Suppressor macrophage treated with lipopolysaccharide for 4 hours (primary cell): ENCODE data around the gene ONECUT3.
"Not testable (repeated sequence)": the region's sequence is repeated elsewhere in the genome, so short reads cannot be mapped to it uniquely, and the experiment has no call there.

Source experiments
- DNase-seq: peaks from one replicate; pipeline ENCODE4 v3.0.0-alpha.2; 2020

The ONECUT3 gene

DNA sequence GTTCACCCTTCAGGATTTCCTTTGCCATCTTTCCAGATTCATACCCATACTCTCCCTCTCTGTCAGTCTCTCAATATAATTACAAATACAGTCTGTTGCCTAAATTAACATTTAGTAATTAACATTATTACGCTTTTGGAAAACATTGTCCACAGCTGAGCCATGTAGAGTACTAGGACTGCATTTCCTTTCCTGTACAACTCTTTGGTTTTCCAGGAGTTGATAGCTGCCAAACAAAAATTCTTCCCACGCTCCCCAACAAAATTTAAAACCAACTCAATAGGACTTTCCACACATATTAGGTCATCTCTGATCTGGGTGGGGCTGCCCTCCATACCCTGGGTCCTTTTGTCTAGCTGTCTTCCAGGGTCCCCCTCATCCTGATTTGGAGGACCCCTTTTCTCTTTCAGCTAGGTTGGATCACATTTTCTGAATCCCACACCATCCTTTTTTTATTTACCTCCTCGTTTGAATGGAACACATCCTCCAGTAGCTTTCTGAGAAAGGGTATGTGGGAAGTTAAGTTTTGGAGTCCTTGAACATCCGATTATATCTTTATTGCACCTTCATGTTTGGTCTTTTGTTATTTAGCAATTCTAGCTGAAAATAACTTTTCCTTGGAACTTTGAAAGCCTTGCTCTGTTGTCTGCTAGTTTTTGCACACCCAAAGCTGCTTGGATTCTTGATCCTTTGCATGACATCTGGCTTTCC is 17.7 kb downstream of the ONECUT3 start:
- no peak for DNase-seq

DNA sequence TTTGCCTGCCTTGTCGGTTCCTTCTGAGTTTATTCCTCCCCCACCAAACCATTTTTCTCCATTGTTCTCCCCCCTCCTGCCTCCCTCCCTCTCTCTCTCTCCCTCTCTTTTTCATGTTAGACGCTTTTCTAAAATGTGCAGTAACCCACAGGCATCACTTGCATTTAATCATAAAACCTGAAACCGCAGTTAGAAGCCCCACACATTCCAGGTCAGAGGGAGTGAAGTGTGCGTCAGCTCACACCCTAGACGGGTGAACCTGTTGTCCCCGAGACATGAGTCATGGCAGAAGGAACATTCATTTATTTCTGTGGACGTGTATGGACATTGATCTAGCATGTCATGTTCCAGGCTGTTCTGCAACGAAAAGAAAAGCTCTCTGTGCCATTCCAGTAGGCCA is 19.9 kb downstream of the ONECUT3 start:
- DNase-seq: no peak

DNA sequence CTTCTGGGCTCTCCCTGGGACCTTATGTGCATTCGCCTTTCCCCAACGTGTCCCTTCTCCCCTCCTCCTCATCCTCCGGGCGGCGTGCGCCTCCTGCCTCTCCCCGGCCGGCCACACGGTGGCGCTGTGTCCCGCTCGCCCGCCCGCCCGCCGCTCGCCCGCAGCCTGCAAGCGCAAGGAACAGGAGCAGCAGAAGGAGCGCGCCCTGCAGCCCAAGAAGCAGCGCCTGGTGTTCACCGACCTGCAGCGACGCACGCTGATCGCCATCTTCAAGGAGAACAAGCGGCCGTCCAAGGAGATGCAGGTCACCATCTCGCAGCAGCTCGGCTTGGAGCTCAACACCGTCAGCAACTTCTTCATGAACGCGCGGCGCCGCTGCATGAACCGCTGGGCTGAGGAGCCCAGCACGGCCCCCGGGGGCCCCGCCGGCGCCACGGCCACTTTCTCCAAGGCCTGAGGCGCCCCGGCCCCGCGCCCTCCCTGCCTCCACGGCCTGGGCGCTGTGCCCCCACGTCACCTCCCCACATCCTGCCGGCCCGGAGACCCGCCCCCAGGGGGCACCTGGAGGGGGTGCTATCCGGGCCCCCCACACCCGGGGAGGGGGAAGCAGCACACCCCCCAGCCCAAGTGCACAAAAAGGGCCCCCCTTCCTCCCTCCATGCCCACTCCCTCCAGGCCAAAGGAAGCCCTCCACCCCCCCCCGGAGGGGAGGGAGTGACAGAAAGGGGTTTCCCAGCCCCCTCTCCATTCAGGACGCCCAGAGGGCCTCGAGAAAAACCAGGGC is 21.9 kb downstream of the ONECUT3 start:
- no peak for DNase-seq

DNA sequence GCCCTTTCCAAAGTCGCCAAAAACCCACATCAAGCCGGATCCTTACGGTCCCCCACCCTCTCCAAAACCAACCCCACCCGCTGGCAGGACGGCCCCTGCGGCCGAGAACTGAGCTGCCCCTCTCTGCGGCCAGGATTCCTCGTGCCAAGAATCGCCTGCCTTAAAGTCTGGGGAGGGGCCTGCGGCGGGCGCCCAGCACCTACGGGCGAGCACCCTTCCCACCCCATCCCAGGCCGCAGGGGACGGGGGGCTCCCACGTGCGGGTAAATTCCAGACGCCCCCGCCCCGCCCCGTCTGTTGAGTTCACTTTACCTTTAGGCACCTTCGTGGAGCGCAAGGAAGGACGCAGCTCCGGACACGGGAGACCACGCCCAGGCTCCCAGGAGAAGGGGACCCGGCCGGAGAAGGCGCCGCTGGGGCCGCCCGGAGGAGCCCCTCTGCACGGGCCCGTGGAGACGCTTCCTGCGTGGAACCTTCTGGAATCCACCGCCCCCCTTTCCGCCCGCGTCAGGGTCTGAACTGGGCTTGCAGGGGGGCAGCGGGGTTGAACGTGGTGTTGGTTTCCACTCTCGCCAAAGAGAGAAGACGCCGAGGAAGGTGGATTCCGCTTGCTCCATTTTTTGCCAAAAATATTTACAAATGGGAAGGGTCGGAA is 22.8 kb downstream of the ONECUT3 start:
- DNase-seq: no peak

DNA sequence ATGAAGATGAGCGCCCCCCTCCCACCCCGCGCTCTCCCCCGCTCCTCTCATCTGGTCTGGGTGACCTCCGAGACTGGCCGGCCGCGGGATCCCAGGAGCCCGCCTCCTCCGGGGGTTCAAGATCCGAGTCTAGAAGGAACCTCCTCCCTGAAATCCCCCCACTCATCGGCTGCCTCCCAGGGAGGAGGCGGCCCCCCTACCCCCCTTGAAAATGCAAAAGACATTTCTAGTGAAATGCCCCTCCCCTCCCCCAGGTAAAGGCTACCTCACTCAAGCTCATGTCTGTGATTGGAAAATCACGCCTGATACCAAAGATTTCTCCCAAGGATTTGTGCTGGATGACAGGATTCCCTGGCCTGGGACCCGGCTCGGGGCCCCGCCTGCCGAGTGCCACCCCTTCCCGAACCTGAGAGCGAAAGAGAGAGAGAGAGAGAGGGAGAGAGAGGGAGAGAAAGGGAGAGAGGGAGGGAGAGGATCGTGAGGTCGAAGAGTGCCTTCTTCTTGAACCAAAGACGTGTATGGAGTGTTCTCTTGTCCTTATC is 23.4 kb downstream of the ONECUT3 start:
- no peak for DNase-seq

DNA sequence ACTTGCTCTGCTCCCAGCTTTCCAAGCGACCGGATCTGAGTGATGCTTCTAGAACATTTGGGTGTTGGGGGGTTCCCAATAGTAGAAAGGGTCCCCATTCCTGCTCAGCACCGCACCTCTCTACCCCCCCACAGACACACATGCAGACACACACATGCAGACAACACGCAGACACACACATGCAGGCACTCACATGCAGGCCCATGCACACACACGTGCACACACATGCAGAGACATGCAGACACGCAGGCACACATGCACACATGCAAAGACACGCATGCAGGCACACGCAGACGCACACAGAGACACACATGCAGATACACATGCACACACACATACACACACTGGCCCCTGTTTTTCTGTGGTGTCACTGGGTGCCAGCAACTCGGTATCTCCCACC is 23.8 kb downstream of the ONECUT3 start:
- DNase-seq: no peak

DNA sequence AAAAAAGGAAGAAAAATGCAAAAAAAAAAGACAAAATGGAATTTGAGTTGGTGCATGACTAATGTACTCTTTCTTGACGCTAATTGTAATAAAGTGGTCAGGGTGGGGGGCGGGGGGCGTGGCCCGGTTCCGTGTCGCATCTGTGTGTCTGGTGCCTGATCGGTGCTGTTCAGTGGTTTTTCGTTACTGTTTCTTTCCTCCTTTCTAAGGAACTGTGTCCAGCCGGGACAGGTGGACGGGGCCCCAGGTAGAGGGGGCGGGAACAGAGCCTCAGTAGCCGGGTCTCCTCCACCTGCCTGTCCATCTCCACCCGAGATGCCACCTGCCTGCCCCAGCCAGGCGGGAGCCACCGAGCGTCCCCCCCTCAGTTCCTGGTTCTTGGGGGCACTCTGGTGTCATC is 26.3 kb downstream of the ONECUT3 start:
- no peak for DNase-seq

DNA sequence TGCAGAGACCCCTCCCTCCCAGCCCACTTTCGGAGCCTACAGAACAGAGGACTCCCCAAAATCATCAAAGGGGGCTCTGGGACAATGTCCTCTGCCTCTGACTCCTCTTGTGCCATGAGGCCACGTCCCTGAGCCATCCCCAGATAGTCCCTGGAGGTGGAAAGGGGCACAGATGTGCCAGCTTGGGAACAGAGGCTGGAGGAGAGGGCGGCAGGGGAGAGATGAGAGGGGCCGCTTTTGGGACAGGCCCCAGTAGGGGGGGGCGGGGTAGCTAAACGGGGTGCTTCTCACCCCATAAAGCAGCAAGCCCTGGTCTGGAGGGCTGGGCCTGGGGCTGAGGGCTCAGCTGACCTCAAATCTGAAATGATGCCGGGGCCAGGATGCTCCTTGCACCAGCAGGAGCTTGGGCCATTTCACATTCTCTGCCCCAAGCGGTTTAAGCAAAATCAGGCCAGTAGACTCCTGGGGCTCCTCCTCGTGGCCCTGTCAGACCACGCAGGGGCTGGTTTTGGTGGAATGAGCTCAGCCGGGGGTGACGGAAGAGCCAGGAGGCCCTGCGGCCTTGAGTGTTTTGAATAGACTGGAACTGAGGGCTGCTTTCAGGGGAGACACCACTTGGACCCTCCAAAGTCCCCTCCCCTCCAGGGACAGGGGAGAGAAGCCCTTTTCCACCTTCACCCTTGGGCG is 27.1 kb downstream of the ONECUT3 start:
- peak; percentile 23 for DNase-seq

DNA sequence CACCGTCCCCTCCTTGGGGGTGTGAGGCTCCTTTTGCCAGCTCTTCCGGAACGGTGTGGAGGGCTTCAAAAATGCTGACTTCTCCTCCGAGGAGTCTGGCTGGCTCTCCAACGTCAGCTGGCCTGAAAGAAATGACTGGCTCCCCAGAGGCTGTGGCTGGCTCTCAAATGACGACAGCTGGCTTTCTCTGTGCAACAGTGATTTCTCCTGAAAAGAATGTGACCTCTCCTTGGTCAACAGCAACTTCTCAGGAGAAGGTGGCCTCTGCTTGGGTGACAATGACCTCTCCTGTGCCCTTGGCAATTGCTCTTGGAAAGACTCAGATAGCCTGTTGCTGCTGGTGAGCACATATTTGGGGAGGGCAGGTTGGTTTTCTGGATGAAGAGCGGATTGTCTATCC is 29.2 kb downstream of the ONECUT3 start:
- DNase-seq: no peak

DNA sequence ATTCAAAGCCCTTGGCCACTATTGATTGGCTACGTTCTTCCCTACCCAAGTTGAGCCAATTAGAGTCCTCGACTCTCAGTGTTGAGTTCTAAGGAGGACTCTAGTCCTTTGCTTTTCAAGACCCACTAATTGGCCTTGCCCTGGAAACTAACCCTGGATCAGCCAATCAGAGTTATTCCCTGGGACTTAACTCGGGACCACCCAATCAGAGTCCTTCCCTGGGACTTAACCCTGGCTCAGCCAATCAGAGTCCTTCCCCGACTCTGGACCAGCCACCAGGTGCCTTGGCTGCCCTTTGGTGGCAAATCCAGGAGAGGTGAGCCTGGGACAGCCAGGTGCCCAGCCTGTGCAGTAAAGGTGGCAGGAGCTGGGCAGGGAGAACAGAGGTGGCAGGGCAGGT is 30.0 kb downstream of the ONECUT3 start:
- no peak for DNase-seq

DNA sequence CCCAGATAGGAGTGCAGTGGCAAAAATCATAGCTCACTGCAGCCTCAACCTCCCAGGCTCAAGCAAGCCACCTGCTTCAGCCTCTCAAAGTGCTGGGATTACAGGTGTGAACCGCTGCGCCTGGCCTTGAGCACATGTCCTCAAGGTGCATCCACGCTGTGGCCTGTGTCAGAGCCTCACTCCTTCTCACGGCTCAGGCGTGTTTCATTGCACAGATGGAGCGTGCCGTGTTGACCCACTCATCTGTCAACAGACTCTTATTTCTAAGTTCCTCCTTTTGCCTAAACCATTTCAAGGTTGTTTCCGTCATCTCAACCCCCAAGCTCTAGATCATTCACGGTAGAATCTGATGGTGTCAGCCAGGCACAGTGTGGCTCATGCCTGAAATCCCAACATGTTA is 30.6 kb downstream of the ONECUT3 start:
- no peak for DNase-seq

DNA sequence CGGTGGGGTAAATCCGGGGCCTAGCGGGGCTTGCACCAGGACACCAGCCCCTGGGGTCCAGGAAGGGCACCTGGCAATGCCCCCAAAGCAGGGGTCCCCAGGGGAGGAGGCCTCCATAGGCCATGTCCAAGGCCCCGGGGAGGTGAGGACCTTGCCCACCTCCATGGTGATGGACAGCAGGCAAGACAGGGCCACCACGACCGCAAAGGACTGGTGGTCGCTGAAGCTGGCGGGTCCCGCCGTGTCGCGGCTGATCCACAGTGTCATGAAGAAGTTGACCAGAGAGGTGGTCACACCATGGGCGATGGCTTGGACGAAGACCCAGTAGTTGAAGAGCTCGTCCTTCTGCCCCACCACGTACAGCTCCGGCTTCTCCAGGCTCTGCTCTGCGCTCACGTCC is 32.0 kb downstream of the ONECUT3 start:
- no peak for DNase-seq

DNA sequence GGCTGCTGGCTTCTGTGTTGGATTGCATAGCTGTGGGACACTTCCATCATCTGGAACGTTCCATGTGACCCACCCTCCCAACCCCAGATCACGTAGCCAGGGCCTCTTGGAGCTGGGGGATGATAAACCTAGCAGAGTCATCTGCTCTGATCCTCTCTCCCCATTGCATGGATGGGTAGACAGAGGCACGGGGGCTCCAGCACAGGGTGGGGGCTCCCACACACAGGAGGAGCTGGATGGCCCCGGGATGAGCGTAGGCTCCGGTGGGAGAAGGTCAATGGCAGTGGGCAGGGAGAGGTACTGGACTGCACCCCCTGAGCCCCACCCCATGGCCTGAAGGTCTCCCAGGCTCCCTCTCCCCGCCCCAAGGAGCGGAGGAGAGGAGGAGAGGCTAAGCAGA is 33.4 kb downstream of the ONECUT3 start:
- no peak for DNase-seq

DNA sequence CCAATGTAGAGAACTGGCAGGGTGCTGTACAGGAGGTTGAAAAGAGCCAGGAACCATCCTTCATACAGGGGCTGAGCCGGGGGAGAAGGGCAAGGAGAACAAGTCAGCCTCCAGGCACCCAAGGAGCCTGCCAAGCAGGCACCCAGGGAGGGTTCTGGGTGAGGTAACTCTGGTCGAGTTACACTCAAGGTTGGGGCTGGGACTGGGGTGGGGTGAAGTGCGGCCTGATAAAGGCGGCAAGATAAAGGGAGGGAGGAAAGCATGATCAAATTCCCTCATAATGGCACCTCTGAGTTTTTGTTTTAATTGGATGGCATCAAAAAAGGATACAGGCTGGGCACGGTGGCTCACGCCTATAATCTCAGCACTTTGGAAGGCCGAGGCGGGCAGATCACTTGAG is 33.8 kb downstream of the ONECUT3 start:
- no peak for DNase-seq

DNA sequence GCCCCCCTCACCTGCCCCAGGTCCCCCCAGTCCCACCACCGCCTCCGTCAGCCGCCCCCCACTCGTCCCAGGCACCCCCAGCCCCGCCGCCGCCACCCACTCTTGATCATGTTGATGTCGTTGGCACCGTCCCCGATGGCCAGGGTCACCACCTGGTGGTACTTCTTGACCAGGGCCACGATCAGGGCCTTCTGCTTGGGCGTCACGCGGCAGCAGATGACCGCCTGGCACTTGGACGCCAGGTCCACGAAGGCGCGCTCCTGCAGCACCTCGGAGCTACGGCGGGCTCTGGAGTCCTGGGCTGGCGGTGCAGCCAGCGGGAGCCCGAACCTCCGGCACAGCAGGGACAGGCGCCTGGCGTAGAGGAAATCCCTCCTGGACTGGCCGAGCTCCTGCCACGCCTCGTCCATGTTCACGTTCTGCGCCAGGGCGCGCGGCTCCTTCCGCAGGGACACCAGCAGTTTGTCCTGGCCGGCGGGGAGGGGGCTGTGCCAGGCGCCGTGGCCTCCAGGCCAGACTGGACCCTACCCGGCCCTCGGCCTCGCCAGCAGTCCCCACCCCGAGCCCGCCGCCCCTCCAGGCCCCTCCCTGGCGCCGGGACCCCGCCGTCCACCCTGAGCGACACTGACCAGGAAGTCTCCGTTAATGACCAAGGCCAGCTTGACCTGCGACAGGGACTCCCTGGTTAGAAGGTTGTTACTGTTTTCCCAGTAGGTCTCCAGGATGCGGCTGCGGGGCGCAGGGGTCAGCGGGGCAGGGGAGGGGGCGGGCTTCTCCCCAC is 36.1 kb downstream of the ONECUT3 start:
- DNase-seq: no peak

DNA sequence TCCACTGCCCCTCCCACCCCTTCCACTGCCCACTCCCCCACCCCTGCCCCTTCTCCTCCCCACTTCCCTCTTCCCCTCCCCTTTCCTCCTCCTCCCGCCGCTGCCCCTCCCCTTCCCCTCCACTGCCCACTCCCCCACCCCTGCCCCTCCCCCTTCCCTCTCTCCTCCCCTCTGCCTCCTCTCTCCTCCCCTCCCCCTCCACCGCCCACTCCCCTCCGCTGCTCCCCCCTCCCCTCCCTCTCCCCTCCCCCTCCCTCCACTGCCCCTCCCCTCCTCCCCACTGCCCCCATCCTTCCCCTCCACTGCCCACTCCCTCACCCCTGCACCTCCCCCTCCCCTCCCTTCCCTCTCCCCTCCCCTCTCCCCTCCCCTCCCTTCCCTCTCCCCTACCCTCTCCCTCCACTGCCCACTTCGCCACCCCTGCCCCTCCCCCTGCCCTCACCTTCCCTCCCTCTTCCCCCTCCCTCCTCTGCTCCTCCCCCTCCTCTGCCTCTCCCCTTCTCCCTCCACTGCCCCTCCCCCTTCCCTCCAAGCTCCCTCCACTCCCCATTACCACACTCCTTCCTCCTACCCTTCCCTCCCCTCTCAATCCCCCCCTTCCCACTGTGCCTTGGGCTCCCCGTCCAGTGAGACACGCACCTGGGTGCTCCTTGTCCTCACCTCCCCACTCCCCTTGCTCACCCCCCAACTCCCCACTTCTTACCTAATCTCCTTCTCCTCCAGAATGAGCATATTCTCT is 36.9 kb downstream of the ONECUT3 start:
- DNase-seq: no peak

DNA sequence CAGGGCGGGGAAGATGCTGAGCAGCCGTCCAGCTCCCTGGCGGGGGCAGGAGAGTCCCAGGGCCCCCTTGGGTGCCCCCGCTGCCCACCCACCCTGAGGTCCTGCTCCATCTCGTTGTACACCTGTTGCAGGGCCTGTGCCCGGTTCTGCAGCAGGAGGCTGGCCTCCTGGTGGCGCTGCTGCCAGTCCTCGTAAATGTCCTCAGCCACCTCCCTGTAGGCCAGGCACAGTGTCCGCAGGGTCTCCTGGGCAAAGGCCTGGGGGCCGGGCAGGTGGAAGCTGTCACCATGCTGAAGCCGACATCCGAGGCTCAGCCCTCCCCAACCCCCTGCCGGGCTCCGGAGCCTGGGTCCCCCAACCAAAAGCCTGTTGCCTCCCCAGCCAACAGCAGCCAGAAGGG is 38.6 kb downstream of the ONECUT3 start:
- DNase-seq: no peak

DNA sequence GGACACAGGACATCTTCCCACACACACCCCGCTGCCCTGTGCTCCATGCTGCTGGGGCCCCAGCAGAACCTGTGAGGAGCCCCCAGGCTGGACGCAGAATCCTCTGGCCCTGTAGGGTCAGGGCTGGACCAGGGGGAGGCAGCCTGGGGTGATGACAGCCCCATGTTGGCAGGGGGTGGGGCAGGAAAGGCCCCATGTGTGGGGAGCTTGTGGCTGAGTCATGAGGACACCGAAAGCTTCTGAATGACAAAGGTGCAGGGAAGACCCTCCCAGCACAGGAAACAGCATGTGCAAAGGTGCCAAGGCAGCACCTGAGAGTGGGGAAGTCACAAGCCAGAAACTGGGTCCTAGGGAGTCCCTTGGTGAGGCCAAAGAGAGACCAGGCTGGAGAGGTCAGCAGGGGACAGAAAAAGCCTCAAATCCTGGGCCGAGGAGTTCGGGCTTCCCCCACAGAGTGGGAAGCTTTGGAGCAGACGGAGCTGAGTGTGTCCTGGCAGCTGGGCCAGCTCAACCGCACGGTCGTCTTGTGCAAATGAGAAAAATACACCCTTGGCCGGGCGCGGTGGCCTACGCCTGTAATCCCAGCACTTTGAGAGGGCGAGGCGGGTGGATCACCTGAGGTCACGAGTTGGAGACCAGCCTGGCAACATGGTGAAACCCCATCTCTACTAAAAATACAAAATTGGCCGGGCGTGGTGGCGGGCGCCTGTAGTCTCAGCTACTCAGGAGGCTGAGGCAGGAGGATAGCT is 41.3 kb downstream of the ONECUT3 start:
- DNase-seq: no peak

DNA sequence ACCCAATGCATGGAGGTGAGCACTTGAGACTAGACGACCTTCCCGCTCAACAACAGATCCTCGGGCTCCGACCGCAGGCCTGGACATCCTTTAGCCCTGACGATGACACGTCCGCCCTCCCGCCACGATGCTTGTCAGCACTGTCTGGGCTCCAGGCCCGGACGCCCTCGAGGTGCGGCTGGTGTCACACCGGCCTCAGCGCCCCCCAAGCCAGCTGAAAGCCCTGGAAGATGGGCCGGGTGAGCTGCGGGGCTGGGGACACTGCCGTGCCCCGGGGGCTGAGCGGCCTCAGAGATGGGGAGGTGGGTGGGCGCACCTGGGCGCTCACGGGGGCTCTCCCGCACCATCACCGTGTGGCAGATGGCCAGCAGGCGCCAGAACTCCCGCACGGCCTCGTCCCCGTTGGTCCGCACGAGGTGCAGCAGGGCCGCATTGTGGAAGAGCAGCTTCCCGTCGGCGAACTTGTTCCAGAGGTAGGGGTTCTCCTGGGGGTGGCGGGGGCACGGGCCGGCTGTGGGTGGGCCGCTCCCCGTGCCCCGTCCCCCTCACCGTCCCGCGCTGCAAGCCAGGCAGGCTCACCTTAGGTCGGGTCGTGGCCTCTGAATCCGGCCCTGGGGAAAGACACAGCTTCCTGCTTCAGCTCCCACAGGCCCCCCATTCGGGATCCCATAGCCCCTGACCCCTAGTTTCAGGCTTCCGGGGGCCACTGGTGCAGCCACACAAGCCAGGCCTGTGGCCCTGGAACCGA is 43.3 kb downstream of the ONECUT3 start:
- DNase-seq: no peak

DNA sequence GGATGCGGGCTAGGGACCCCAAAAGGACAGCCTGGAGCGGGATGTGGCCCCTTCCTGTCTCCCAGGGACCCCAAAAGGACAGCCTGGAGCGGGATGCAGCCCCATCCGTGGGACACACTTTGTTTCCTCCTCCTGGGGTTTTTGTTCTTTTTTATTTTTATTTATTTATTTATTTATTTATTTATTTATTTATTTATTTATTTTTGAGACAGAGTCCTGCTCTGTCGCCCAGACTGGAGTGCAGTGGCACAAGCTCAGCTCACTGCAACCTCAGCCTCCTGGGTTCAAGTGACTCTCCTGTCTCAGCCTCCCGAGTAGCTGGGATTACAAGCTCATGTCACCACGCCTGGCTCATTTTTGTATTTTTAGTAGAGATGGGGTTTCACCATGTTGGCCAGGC is 44.0 kb downstream of the ONECUT3 start:
- DNase-seq: not testable (repeated sequence)
